HL-60 (cell line): ENCODE results near the gene DNAH10.

ENCODE experiments used
- POLR2AphosphoS5 ChIP-seq: IDR thresholded peaks from 2 replicates; pipeline ENCODE4 v1.6.1; 2012; ENCODE audit warnings: low read depth
- REST ChIP-seq: IDR thresholded peaks from 2 replicates; pipeline ENCODE4 v1.6.1; 2012; ENCODE audit warnings: low read depth; ENCODE audit not compliant: insufficient replicate concordance
- SPI1 ChIP-seq: IDR thresholded peaks from 2 replicates; pipeline ENCODE4 v1.6.1; 2012; ENCODE audit warnings: low read depth, mild to moderate bottlenecking, borderline replicate concordance
- TF ChIP-seq, protein P1 (sequence below): IDR thresholded peaks from one replicate; pipeline ENCODE4 v1.5.1; 2011; ENCODE audit warnings: low read length, control low read depth, inconsistent platforms; ENCODE audit not compliant: insufficient read depth

DNA sequence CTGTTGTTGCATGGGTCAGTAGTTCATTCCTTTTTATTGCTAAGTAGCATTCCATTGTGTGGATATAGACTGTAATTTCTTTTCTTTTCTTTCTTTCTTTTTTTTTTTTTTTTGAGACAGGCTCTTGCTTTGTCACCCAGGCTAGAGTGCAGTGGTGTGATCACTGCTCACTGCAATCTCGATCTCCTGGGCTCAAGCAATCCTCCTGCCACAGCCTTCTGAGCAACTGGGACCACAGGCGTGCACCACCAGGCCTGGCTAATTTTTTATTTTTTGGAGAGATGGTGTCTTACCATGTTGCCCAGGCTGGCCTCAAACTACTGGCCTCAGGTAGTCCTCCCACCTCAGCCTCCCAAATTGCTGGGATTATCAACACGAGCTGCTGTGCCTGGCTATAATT is 44.8 kb upstream of the DNAH10 start:
- TF ChIP-seq SPI1: no peak
- TF ChIP-seq, protein P1, sequence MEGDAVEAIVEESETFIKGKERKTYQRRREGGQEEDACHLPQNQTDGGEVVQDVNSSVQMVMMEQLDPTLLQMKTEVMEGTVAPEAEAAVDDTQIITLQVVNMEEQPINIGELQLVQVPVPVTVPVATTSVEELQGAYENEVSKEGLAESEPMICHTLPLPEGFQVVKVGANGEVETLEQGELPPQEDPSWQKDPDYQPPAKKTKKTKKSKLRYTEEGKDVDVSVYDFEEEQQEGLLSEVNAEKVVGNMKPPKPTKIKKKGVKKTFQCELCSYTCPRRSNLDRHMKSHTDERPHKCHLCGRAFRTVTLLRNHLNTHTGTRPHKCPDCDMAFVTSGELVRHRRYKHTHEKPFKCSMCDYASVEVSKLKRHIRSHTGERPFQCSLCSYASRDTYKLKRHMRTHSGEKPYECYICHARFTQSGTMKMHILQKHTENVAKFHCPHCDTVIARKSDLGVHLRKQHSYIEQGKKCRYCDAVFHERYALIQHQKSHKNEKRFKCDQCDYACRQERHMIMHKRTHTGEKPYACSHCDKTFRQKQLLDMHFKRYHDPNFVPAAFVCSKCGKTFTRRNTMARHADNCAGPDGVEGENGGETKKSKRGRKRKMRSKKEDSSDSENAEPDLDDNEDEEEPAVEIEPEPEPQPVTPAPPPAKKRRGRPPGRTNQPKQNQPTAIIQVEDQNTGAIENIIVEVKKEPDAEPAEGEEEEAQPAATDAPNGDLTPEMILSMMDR: no peak
- no peak for TF ChIP-seq POLR2AphosphoS5
- no peak for TF ChIP-seq REST
